ENCODE measurements around the gene TUSC7. TPM values are rescaled to one million over a fixed set of nuclear protein-coding genes. Genes with fewer than 3 reads are reported as not detected.

TUSC7 gene
- total and polyA plus RNA-seq, 7 donors = not detected

DNA sequence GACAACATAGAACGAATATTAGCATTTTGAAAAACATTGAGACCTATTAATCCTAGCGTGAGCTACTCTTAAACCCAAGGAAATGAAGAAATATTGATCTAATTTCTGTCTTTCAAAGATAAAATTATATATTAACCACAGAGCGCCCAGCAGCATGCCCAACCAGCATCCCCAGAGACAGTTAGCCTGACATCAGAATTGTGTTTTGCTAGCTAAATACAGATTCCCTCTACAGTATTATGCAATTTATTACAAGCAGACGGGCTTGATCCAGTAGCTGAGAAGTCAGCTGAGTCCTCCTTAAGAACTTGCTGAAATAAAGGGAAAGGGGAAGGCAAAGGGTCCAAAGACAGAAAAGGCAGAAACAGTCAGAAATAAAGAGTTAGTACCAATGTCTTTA is 7.2 kb upstream of the TUSC7 start:
- TF ChIP-seq, protein P1, sequence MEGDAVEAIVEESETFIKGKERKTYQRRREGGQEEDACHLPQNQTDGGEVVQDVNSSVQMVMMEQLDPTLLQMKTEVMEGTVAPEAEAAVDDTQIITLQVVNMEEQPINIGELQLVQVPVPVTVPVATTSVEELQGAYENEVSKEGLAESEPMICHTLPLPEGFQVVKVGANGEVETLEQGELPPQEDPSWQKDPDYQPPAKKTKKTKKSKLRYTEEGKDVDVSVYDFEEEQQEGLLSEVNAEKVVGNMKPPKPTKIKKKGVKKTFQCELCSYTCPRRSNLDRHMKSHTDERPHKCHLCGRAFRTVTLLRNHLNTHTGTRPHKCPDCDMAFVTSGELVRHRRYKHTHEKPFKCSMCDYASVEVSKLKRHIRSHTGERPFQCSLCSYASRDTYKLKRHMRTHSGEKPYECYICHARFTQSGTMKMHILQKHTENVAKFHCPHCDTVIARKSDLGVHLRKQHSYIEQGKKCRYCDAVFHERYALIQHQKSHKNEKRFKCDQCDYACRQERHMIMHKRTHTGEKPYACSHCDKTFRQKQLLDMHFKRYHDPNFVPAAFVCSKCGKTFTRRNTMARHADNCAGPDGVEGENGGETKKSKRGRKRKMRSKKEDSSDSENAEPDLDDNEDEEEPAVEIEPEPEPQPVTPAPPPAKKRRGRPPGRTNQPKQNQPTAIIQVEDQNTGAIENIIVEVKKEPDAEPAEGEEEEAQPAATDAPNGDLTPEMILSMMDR (IDR thresholded peaks at IDR 0.05) = no peak
- no peak for TF ChIP-seq EP300 (IDR thresholded peaks at IDR 0.05)

DNA sequence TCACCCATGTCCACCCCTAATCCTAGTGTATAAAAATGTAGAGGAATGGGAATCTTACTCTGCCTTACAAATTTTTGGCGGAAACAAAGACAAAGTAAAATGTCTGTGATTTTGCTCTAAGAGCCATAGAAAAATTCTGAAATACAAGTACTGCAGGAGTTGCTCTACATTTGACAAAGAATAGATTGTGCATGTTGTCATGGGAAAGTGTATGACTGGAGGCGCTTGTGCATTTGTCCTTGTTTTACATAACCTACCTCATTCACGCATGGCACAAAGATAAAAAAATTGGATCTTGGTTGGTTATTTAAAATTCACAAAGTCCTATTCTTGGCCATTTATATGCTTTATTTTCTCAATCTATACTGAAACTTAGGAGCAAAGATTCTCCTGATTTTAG is 2.0 kb upstream of the TUSC7 start:
- no peak for DNase-seq
- intact Hi-C loops (cut with DNase I) = no loop called here
- no peak overlapping the region for H3K4me3 ChIP-seq
- 91 to 97% methylated on average over 3 of the region's 3 CpGs for WGBS, 2 donors
- TF ChIP-seq, protein P1 (IDR thresholded peaks at IDR 0.05) = no peak
- no peak for TF ChIP-seq POLR2A (IDR thresholded peaks at IDR 0.05)
- TF ChIP-seq EP300 (IDR thresholded peaks at IDR 0.05) = no peak
- TF ChIP-seq POLR2AphosphoS5 (IDR thresholded peaks at IDR 0.05) = no peak
- no peaks in the 10 kb centered on the region for H3K36me3 ChIP-seq
- H3K4me1 ChIP-seq = no peaks in the 10 kb centered on the region
- H3K9me3 ChIP-seq = no peaks in the 10 kb centered on the region
- no peak overlapping the region for H3K27ac ChIP-seq
- H3K27me3 ChIP-seq = no peaks in the 10 kb centered on the region

More for the DNA sequence above, 7.2 kb upstream of the TUSC7 start:
- Histone ChIP-seq H3K9me3 (no peaks in the 10 kb centered on the region), H3K4me1 (no peaks in the 10 kb centered on the region), H3K27me3 (no peaks in the 10 kb centered on the region), H3K4me3 (no peak overlapping the region), H3K36me3 (no peaks in the 10 kb centered on the region), H3K27ac (no peak overlapping the region)
- intact Hi-C loops (cut with DNase I) = no loop called here
- DNase-seq = no peak
- WGBS, 2 donors = 63 to 73% methylated on average over 4 of the region's 4 CpGs

DNA sequence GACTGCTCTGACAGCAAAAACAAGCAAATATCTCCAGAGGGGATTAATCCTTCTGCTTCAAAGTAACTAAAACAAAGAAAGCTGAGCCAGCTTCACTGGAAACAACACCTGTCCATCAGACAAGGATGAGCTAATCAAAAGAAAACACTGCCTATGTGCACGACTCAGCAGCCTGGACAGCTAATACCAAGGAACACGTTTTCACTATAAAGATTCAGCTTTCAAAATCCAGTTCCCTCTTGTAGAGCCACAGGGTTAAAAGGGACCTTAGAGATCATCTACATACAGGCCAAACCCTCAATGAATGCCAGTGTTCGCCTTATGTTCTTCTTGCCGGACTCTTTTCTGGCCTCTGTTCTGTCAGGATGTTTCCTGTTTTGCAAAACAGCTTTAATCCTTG is 6.9 kb downstream of the TUSC7 start:
- 48 to 56% methylated on average over 4 of the region's 4 CpGs for WGBS, 2 donors
- H3K4me1 ChIP-seq = no peaks in the 10 kb centered on the region
- H3K9me3 ChIP-seq = no peaks in the 10 kb centered on the region
- no peaks in the 10 kb centered on the region for H3K36me3 ChIP-seq
- TF ChIP-seq POLR2A (IDR thresholded peaks at IDR 0.05) (no peak), POLR2AphosphoS5 (IDR thresholded peaks at IDR 0.05) (no peak), EP300 (IDR thresholded peaks at IDR 0.05) (no peak)
- TF ChIP-seq, protein P1 (IDR thresholded peaks at IDR 0.05) = no peak
- H3K4me3 ChIP-seq = no peak overlapping the region
- intact Hi-C loops (cut with DNase I) = no loop called here
- no peak overlapping the region for H3K27ac ChIP-seq
- no peak for DNase-seq
- no peaks in the 10 kb centered on the region for H3K27me3 ChIP-seq

DNA sequence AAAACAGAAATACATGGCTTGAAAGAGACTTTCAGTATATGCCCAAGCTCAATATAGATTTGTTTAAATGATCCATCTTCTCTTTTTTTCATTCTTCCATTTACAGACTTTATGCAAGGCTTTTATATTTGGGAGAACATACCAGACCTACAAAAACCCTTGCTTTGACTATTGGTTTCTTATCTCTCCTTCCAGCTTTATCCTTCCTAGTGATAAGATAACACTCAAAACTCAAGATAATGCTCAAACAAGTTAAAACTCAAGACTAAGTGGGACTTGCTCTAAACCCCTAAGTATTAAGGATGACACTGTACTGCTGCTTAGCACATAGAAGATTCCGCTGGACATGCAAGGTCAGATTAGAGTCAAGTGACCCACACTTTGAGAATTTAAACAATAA is 8.0 kb downstream of the TUSC7 start:
- Histone ChIP-seq H3K4me3 (no peak overlapping the region), H3K27me3 (no peaks in the 10 kb centered on the region), H3K36me3 (no peaks in the 10 kb centered on the region), H3K27ac (no peak overlapping the region), H3K4me1 (no peaks in the 10 kb centered on the region), H3K9me3 (no peaks in the 10 kb centered on the region)
- no peak for DNase-seq
- intact Hi-C loops (cut with DNase I) = no loop called here
- 87 to 96% methylated on average over 1 of the region's 1 CpG for WGBS, 2 donors
- TF ChIP-seq POLR2AphosphoS5 (IDR thresholded peaks at IDR 0.05) (no peak), POLR2A (IDR thresholded peaks at IDR 0.05) (no peak), EP300 (IDR thresholded peaks at IDR 0.05) (no peak)
- TF ChIP-seq, protein P1 (IDR thresholded peaks at IDR 0.05) = no peak

DNA sequence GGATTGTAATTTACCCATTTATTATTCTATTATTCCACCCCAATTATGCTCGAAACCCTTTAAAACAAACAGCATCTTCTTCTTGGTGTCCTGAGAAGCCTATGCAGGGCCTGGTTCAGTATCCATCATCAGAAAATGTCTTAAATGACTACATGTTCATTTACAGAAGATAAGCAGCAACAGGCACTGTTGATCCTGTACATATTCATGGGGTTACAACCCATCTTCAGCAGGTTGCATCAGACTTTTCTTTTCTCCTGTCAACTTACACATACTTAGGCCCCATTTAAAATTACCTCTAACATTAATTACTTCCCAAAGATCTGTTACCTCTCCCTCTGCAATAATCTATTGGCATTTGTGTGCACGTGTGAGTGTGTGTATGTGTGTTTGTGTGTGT is 18.9 kb downstream of the TUSC7 start:
- no peak for DNase-seq
- H3K4me3 ChIP-seq = no peak overlapping the region
- no peaks in the 10 kb centered on the region for H3K36me3 ChIP-seq
- WGBS, 2 donors = 57 to 78% methylated on average over 2 of the region's 2 CpGs
- no peak overlapping the region for H3K27ac ChIP-seq
- no peaks in the 10 kb centered on the region for H3K27me3 ChIP-seq
- TF ChIP-seq POLR2A (IDR thresholded peaks at IDR 0.05) = no peak
- TF ChIP-seq EP300 (IDR thresholded peaks at IDR 0.05) = no peak
- TF ChIP-seq, protein P1 (IDR thresholded peaks at IDR 0.05) = no peak
- TF ChIP-seq POLR2AphosphoS5 (IDR thresholded peaks at IDR 0.05) = no peak
- no peaks in the 10 kb centered on the region for H3K9me3 ChIP-seq
- H3K4me1 ChIP-seq = no peaks in the 10 kb centered on the region
- intact Hi-C loops (cut with DNase I) = no loop called here
